IMR-90 (cell line): ENCODE measurements around the gene SLCO6A1. TPM values are rescaled to one million over a fixed set of nuclear protein-coding genes. Genes with fewer than 3 reads are reported as not detected.

ENCODE experiments used
- MAZ ChIP-seq: IDR thresholded peaks from 2 replicates; pipeline ENCODE4 v1.6.1; 2012; ENCODE audit warnings: low read depth, mild to moderate bottlenecking, low read length, improper control_type of control experiment, moderate library complexity, borderline replicate concordance
- POLR2A ChIP-seq: IDR thresholded peaks from 2 replicates; pipeline ENCODE4 v1.6.1; 2012; ENCODE audit warnings: mild to moderate bottlenecking, low read depth, low read length
- RAD21 ChIP-seq: IDR thresholded peaks from 2 replicates; pipeline ENCODE4 v1.6.1; 2012; ENCODE audit warnings: low read length, improper control_type of control experiment
- polyA plus RNA-seq, 3 experiments: library from polyadenylated mRNA; depleted of rRNA; stranded (reverse); fragments of >200 nt; gene quantifications; 2 replicates each; pipeline ENCODE4 v1.2.3, GENCODE V29; 2012; ENCODE audit warnings: low replicate concordance in 1 of 3
- total RNA-seq: library from RNA; depleted of rRNA; stranded (reverse); fragments of >200 nt; gene quantifications from 2 replicates; pipeline ENCODE4 v1.2.3, GENCODE V29; 2012
- TF ChIP-seq, protein P1 (sequence below): conservative IDR thresholded peaks from 2 replicates; pipeline ENCODE4 v1.5.1; 2012; ENCODE audit warnings: mild to moderate bottlenecking, low read depth, low read length, improper control_type of control experiment

SLCO6A1 gene
- total and polyA plus RNA-seq, 2 of the 4 experiments (the other 2 are of a cell fraction) = not detected

DNA sequence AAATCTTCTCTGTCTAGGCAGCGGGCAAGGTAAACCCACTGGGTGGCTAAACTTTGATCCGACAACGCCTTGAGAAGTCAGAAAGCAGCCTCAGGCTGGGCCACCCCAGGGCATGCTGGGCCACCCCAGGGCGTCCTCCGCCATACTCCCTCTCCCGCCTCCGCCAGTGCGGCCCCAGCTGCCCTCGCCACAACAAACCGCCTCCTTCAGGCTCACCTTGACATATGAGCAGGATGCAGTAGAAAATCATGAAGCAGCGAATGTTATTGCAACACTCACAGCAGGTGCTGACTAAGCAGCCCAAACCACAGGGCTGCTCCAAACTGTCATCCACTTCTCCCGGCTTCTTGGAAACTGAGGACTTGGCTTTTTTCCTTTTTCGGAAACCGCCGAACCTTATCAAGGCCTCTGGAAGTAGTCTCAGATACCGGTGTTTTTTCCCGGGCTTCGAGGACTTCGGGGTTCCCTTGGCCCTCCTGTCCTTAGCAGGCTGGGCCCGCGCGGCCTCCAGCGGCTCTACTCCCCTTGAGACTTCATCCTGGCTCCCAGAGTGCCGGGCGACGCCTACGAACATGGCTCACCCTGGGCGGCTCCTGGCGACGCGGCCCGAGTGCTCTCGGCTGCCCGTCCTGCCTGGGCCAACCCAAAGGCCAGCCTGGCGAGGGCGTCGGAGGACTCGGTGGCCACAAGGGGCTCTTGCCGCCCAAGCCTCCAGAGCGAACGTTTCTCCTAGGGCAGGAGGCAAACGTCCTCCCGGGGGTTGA lies at the start of gene SLCO6A1 (continued):
- TF ChIP-seq, protein P1, sequence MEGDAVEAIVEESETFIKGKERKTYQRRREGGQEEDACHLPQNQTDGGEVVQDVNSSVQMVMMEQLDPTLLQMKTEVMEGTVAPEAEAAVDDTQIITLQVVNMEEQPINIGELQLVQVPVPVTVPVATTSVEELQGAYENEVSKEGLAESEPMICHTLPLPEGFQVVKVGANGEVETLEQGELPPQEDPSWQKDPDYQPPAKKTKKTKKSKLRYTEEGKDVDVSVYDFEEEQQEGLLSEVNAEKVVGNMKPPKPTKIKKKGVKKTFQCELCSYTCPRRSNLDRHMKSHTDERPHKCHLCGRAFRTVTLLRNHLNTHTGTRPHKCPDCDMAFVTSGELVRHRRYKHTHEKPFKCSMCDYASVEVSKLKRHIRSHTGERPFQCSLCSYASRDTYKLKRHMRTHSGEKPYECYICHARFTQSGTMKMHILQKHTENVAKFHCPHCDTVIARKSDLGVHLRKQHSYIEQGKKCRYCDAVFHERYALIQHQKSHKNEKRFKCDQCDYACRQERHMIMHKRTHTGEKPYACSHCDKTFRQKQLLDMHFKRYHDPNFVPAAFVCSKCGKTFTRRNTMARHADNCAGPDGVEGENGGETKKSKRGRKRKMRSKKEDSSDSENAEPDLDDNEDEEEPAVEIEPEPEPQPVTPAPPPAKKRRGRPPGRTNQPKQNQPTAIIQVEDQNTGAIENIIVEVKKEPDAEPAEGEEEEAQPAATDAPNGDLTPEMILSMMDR = no peak
- TF ChIP-seq RAD21 (no peak), MAZ (no peak), POLR2A (no peak)
